Measurements from ENCODE around the gene DRD1.
"Not testable (repeated sequence)": the region's sequence is repeated elsewhere in the genome, so short reads cannot be mapped to it uniquely, and the experiment has no call there.

DRD1 gene

GRCh38 chr5:175444905-175445456, 999 bp upstream of the DRD1 start:
- Mint-ChIP-seq H3K4me1 (peaks cover 7% of the 10 kb centered on the region), H3K36me3 (ENCODE audit: insufficient read depth) (peaks cover 2% of the 10 kb centered on the region), H3K4me3 (peak overlapping the region; percentile 48), H3K9me3 (no peaks in the 10 kb centered on the region), H3K27ac (ENCODE audit: low read depth) (no peak overlapping the region), H3K27me3 (peaks cover 89% of the 10 kb centered on the region)
- DNase-seq (ENCODE audit: low spot score in 2 of 2) (no peak), ATAC-seq (replicated peaks; ENCODE audit: extremely low read depth, poor library complexity, severe bottlenecking) (no peak)

- peak overlapping the region; percentile 13 for H3K4me3 Mint-ChIP-seq
- H3K36me3 Mint-ChIP-seq (ENCODE audit: insufficient read depth), result peaks cover 2% of the 10 kb centered on the region
- H3K27me3 Mint-ChIP-seq, result peaks cover 77% of the 10 kb centered on the region
Observed at GRCh38 chr5:175443514-175444059, 395 bp downstream of the DRD1 start.

GRCh38 chr5:175438234-175438857, 5.6 kb downstream of the DRD1 start:
- Mint-ChIP-seq H3K27me3 (peaks cover 73% of the 10 kb centered on the region), H3K36me3 (ENCODE audit: insufficient read depth) (no peaks in the 10 kb centered on the region), H3K9me3 (no peaks in the 10 kb centered on the region), H3K4me1 (no peaks in the 10 kb centered on the region), H3K4me3 (no peak overlapping the region), H3K27ac (ENCODE audit: low read depth) (no peak overlapping the region)
- ATAC-seq (replicated peaks; ENCODE audit: extremely low read depth, poor library complexity, severe bottlenecking), result no peak
- DNase-seq (ENCODE audit: low spot score in 2 of 2), result no peak

More at GRCh38 chr5:175443514-175444059, 395 bp downstream of the DRD1 start:
- Mint-ChIP-seq H3K27ac (ENCODE audit: low read depth) (no peak overlapping the region), H3K4me1 (peaks cover 7% of the 10 kb centered on the region), H3K9me3 (no peaks in the 10 kb centered on the region)
- ATAC-seq (replicated peaks; ENCODE audit: extremely low read depth, poor library complexity, severe bottlenecking) (no peak), DNase-seq (ENCODE audit: low spot score in 2 of 2) (no peak)

GRCh38 chr5:175436359-175436758, 7.6 kb downstream of the DRD1 start:
- Mint-ChIP-seq H3K4me3 (no peak overlapping the region), H3K27me3 (peaks cover 59% of the 10 kb centered on the region), H3K4me1 (no peaks in the 10 kb centered on the region), H3K9me3 (no peaks in the 10 kb centered on the region), H3K36me3 (ENCODE audit: insufficient read depth) (no peaks in the 10 kb centered on the region), H3K27ac (ENCODE audit: low read depth) (no peak overlapping the region)
- no peak for ATAC-seq (replicated peaks; ENCODE audit: extremely low read depth, poor library complexity, severe bottlenecking)
- DNase-seq (ENCODE audit: low spot score in 2 of 2), result no peak

- no peak for ATAC-seq (replicated peaks; ENCODE audit: extremely low read depth, poor library complexity, severe bottlenecking)
- Mint-ChIP-seq H3K27me3 (peaks cover 58% of the 10 kb centered on the region), H3K27ac (ENCODE audit: low read depth) (no peak overlapping the region), H3K4me1 (no peaks in the 10 kb centered on the region), H3K9me3 (no peaks in the 10 kb centered on the region), H3K36me3 (ENCODE audit: insufficient read depth) (no peaks in the 10 kb centered on the region), H3K4me3 (no peak overlapping the region)
- no peak for DNase-seq (ENCODE audit: low spot score in 2 of 2)
Observed at GRCh38 chr5:175434800-175435199, 9.2 kb downstream of the DRD1 start.

- ATAC-seq (replicated peaks; ENCODE audit: extremely low read depth, poor library complexity, severe bottlenecking), result no peak
- Mint-ChIP-seq H3K27ac (ENCODE audit: low read depth) (no peak overlapping the region), H3K36me3 (ENCODE audit: insufficient read depth) (no peaks in the 10 kb centered on the region), H3K27me3 (peaks cover 63% of the 10 kb centered on the region), H3K9me3 (no peaks in the 10 kb centered on the region), H3K4me1 (no peaks in the 10 kb centered on the region), H3K4me3 (no peak overlapping the region)
- no peak for DNase-seq (ENCODE audit: low spot score in 2 of 2)
Observed at GRCh38 chr5:175427762-175428161, 16.2 kb downstream of the DRD1 start.

GRCh38 chr5:175424594-175424993, 19.4 kb downstream of the DRD1 start:
- H3K27ac Mint-ChIP-seq (ENCODE audit: low read depth); H3K4me3 Mint-ChIP-seq; DNase-seq (ENCODE audit: low spot score in 2 of 2); H3K4me1 Mint-ChIP-seq; H3K36me3 Mint-ChIP-seq (ENCODE audit: insufficient read depth); H3K9me3 Mint-ChIP-seq; ATAC-seq (replicated peaks; ENCODE audit: extremely low read depth, poor library complexity, severe bottlenecking): not testable (repeated sequence)
- H3K27me3 Mint-ChIP-seq, result peaks cover 78% of the 10 kb centered on the region

GRCh38 chr5:175422058-175422457, 21.9 kb downstream of the DRD1 start:
- H3K4me1 Mint-ChIP-seq, result no peaks in the 10 kb centered on the region
- peaks cover 5% of the 10 kb centered on the region for H3K9me3 Mint-ChIP-seq
- H3K36me3 Mint-ChIP-seq (ENCODE audit: insufficient read depth), result no peaks in the 10 kb centered on the region
- ATAC-seq (replicated peaks; ENCODE audit: extremely low read depth, poor library complexity, severe bottlenecking) (no peak), DNase-seq (ENCODE audit: low spot score in 2 of 2) (no peak)
- H3K27me3 Mint-ChIP-seq, result peaks cover 72% of the 10 kb centered on the region
- no peak overlapping the region for H3K27ac Mint-ChIP-seq (ENCODE audit: low read depth)
- no peak overlapping the region for H3K4me3 Mint-ChIP-seq

- no peaks in the 10 kb centered on the region for H3K4me1 Mint-ChIP-seq
- H3K9me3 Mint-ChIP-seq, result peaks cover 9% of the 10 kb centered on the region
- H3K36me3 Mint-ChIP-seq (ENCODE audit: insufficient read depth), result no peaks in the 10 kb centered on the region
- peaks cover 82% of the 10 kb centered on the region for H3K27me3 Mint-ChIP-seq
- no peak overlapping the region for H3K4me3 Mint-ChIP-seq
- DNase-seq (ENCODE audit: low spot score in 2 of 2) (no peak), ATAC-seq (replicated peaks; ENCODE audit: extremely low read depth, poor library complexity, severe bottlenecking) (no peak)
- H3K27ac Mint-ChIP-seq (ENCODE audit: low read depth), result no peak overlapping the region
Observed at GRCh38 chr5:175420383-175420782, 23.6 kb downstream of the DRD1 start.

- ATAC-seq (replicated peaks; ENCODE audit: extremely low read depth, poor library complexity, severe bottlenecking), result no peak
- H3K9me3 Mint-ChIP-seq, result peaks cover 13% of the 10 kb centered on the region
- no peaks in the 10 kb centered on the region for H3K4me1 Mint-ChIP-seq
- no peak overlapping the region for H3K27ac Mint-ChIP-seq (ENCODE audit: low read depth)
- DNase-seq (ENCODE audit: low spot score in 2 of 2), result no peak
- peaks cover 85% of the 10 kb centered on the region for H3K27me3 Mint-ChIP-seq
- H3K36me3 Mint-ChIP-seq (ENCODE audit: insufficient read depth), result no peaks in the 10 kb centered on the region
- no peak overlapping the region for H3K4me3 Mint-ChIP-seq
Observed at GRCh38 chr5:175418251-175418650, 25.7 kb downstream of the DRD1 start.

- ATAC-seq (replicated peaks; ENCODE audit: extremely low read depth, poor library complexity, severe bottlenecking) (no peak), DNase-seq (ENCODE audit: low spot score in 2 of 2) (no peak)
- Mint-ChIP-seq H3K36me3 (ENCODE audit: insufficient read depth) (no peaks in the 10 kb centered on the region), H3K4me3 (no peak overlapping the region), H3K4me1 (no peaks in the 10 kb centered on the region), H3K27ac (ENCODE audit: low read depth) (no peak overlapping the region), H3K27me3 (peaks cover 85% of the 10 kb centered on the region), H3K9me3 (peaks cover 10% of the 10 kb centered on the region)
Observed at GRCh38 chr5:175417384-175417783, 26.6 kb downstream of the DRD1 start.

- Mint-ChIP-seq H3K9me3 (peaks cover 9% of the 10 kb centered on the region), H3K4me3 (no peak overlapping the region), H3K4me1 (no peaks in the 10 kb centered on the region), H3K36me3 (ENCODE audit: insufficient read depth) (no peaks in the 10 kb centered on the region), H3K27ac (ENCODE audit: low read depth) (no peak overlapping the region), H3K27me3 (peaks cover 72% of the 10 kb centered on the region)
- ATAC-seq (replicated peaks; ENCODE audit: extremely low read depth, poor library complexity, severe bottlenecking), result no peak
- no peak for DNase-seq (ENCODE audit: low spot score in 2 of 2)
Observed at GRCh38 chr5:175415303-175415702, 28.7 kb downstream of the DRD1 start.

- H3K9me3 Mint-ChIP-seq, result peaks cover 9% of the 10 kb centered on the region
- H3K4me3 Mint-ChIP-seq, result no peak overlapping the region
- no peak for DNase-seq (ENCODE audit: low spot score in 2 of 2)
- no peaks in the 10 kb centered on the region for H3K36me3 Mint-ChIP-seq (ENCODE audit: insufficient read depth)
- H3K4me1 Mint-ChIP-seq, result no peaks in the 10 kb centered on the region
- no peak for ATAC-seq (replicated peaks; ENCODE audit: extremely low read depth, poor library complexity, severe bottlenecking)
- no peak overlapping the region for H3K27ac Mint-ChIP-seq (ENCODE audit: low read depth)
- peaks cover 43% of the 10 kb centered on the region for H3K27me3 Mint-ChIP-seq
Observed at GRCh38 chr5:175410926-175411325, 33.1 kb downstream of the DRD1 start.

All from central memory CD8-positive, alpha-beta T cell (primary cell).